PC-9 (cell line): ENCODE data around the gene ALKBH3.

Experiments
- CTCF ChIP-seq: fragments of 200-600 bp; sonication (generic); conservative IDR thresholded peaks from 2 replicates; pipeline ENCODE4 v1.6.1; 2017; ENCODE audit warnings: mixed run types, antibody characterized with exemption, mild to moderate bottlenecking, moderate library complexity
- EZH2 ChIP-seq: fragments of 200-600 bp; sonication (generic); IDR thresholded peaks from 2 replicates; pipeline ENCODE4 v1.8.0; 2017; ENCODE audit warnings: antibody characterized with exemption, low read depth

- no peak for TF ChIP-seq CTCF
- TF ChIP-seq EZH2: no peak
These were observed 46.3 kb upstream of the ALKBH3 start for GRCh38 chr11:43834286-43834685.
